K562 (cell line): ENCODE results near the gene POLE2.
A peak's percentile ranks its signal among the peaks of the same experiment; 100 is the strongest.

Experiments
- CTCF ChIP-seq, 3 experiments: IDR thresholded peaks in 2 of 3; conservative IDR thresholded peaks in 1 of 3; 2 replicates each; pipeline ENCODE4 v1.5.1; 2011 to 2012; ENCODE audit warnings: low read length in 3 of 3, mild to moderate bottlenecking in 3 of 3, control low read depth in 2 of 3, improper control_type of control experiment in 1 of 3, inconsistent platforms in 1 of 3, low read depth in 1 of 3, mixed read lengths in 1 of 3, moderate library complexity in 1 of 3; ENCODE audit not compliant: insufficient read depth in 2 of 3
- EZH2 ChIP-seq: IDR thresholded peaks from 2 replicates; pipeline ENCODE4 v1.6.1; 2012; ENCODE audit warnings: low read depth, mild to moderate bottlenecking, inconsistent platforms, low read length, borderline replicate concordance
- KDM1A ChIP-seq, 2 experiments: fragments of 450-650 bp; IDR thresholded peaks; 2 replicates each; pipeline ENCODE4 v1.6.1; 2016; ENCODE audit warnings: mild to moderate bottlenecking in 2 of 2
- MYBL2 ChIP-seq, 2 experiments: fragments of 450-650 bp in 1 of 2; sonication (generic) in 1 of 2; formaldehyde crosslinking in 1 of 2; IDR thresholded peaks; 2 replicates each; pipeline versions ENCODE4 v1.6.1 to v1.8.1; 2017 to 2022; ENCODE audit warnings: borderline replicate concordance in 1 of 2, inconsistent platforms in 1 of 2, low read depth in 1 of 2, mild to moderate bottlenecking in 1 of 2, missing genetic modification reagents in 1 of 2, moderate library complexity in 1 of 2
- MYC ChIP-seq, 2 experiments: fragments of 250-450 bp in 1 of 2; sonication (Bioruptor Pico) in 1 of 2; IDR thresholded peaks; 2 replicates each; pipeline versions ENCODE4 v1.5.1 to v1.6.1; 2012 to 2021; ENCODE audit warnings: low read depth in 2 of 2, borderline replicate concordance in 1 of 2, improper control_type of control experiment in 1 of 2, low read length in 1 of 2, mild to moderate bottlenecking in 1 of 2, moderate library complexity in 1 of 2
- POLR2AphosphoS5 ChIP-seq: IDR thresholded peaks from 2 replicates; pipeline ENCODE4 v1.6.1; 2011; ENCODE audit warnings: mild to moderate bottlenecking, low read depth, low read length, moderate library complexity; ENCODE audit not compliant: control insufficient read depth, insufficient read depth
- PRDM10 ChIP-seq: fragments of 450-650 bp; IDR thresholded peaks from 2 replicates; pipeline ENCODE4 v1.6.1; 2018; ENCODE audit not compliant: partially characterized antibody
- PREB ChIP-seq: sonication (generic); formaldehyde crosslinking; IDR thresholded peaks from 2 replicates; pipeline ENCODE4 v1.8.1; 2023; ENCODE audit warnings: mild to moderate bottlenecking, missing genetic modification reagents
- RBM15 ChIP-seq: fragments of 200-400 bp; formaldehyde crosslinking; IDR thresholded peaks from 2 replicates; pipeline ENCODE4 v1.6.1; 2018; ENCODE audit warnings: mild to moderate bottlenecking, low read length, moderate library complexity; ENCODE audit not compliant: insufficient read depth
- THAP7 ChIP-seq: fragments of 250-450 bp; sonication (Bioruptor Pico); IDR thresholded peaks from 2 replicates; pipeline ENCODE4 v1.5.0; 2021
- ZBED1 ChIP-seq: IDR thresholded peaks from 2 replicates; pipeline ENCODE4 v1.6.1; 2014
- ZNF77 ChIP-seq: fragments of 250-450 bp; sonication (Bioruptor Pico); IDR thresholded peaks from 2 replicates; pipeline ENCODE4 v1.5.0; 2020
- TF ChIP-seq, protein P1 (sequence below), 2 experiments: fragments of 450-650 bp; conservative IDR thresholded peaks; 2 replicates each; pipeline ENCODE4 v1.6.1; 2017; ENCODE audit warnings: mild to moderate bottlenecking in 2 of 2, moderate library complexity in 2 of 2
- TF ChIP-seq, protein P2 (sequence below), 3 experiments: fragments of 200-800 bp in 1 of 3; fragments of 250-450 bp in 1 of 3; fragments of 450-650 bp in 1 of 3; sonication (Bioruptor Pico) in 1 of 3; sonication (Bioruptor generic) in 1 of 3; formaldehyde crosslinking in 1 of 3; IDR thresholded peaks; 2 replicates each; pipeline versions ENCODE4 v1.6.1 to v1.8.0; 2016 to 2022; ENCODE audit warnings: mild to moderate bottlenecking in 2 of 3, missing genetic modification characterization in 2 of 3, missing compliant biosample characterization in 1 of 3, moderate library complexity in 1 of 3

GRCh38 chr14:49688701-49689030 lies 652 bp upstream of the POLE2 start:
- no peak for TF ChIP-seq MYC (IDR thresholded peaks at IDR 0.05; ENCODE audit: low read depth, low read length)
- TF ChIP-seq MYC (CRISPR knock-in tag; IDR thresholded peaks at IDR 0.05; ENCODE audit: borderline replicate concordance, low read depth), result no peak
- TF ChIP-seq RBM15, result no peak
- no peak for TF ChIP-seq PREB
- TF ChIP-seq, protein P1, sequence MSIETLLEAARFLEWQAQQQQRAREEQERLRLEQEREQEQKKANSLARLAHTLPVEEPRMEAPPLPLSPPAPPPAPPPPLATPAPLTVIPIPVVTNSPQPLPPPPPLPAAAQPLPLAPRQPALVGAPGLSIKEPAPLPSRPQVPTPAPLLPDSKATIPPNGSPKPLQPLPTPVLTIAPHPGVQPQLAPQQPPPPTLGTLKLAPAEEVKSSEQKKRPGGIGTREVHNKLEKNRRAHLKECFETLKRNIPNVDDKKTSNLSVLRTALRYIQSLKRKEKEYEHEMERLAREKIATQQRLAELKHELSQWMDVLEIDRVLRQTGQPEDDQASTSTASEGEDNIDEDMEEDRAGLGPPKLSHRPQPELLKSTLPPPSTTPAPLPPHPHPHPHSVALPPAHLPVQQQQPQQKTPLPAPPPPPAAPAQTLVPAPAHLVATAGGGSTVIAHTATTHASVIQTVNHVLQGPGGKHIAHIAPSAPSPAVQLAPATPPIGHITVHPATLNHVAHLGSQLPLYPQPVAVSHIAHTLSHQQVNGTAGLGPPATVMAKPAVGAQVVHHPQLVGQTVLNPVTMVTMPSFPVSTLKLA (conservative IDR thresholded peaks at IDR 0.05), result no peak
- no peak for TF ChIP-seq EZH2
- TF ChIP-seq POLR2AphosphoS5, result no peak
- no peak for TF ChIP-seq PRDM10
- no peak for TF ChIP-seq CTCF (IDR thresholded peaks at IDR 0.05 in 2 of 3, conservative IDR thresholded peaks at IDR 0.05 in 1 of 3; ENCODE audit: insufficient read depth in 2 of 3, low read depth in 1 of 3, low read length in 3 of 3)
- no peak for TF ChIP-seq ZBED1
- no peak for TF ChIP-seq THAP7
- TF ChIP-seq ZNF77 (CRISPR knock-in tag), result no peak
- peak in 1 of 2 experiments; percentile 27; a peak in 1 of 4 replicates for TF ChIP-seq KDM1A (IDR thresholded peaks at IDR 0.05)
- TF ChIP-seq, protein P2, sequence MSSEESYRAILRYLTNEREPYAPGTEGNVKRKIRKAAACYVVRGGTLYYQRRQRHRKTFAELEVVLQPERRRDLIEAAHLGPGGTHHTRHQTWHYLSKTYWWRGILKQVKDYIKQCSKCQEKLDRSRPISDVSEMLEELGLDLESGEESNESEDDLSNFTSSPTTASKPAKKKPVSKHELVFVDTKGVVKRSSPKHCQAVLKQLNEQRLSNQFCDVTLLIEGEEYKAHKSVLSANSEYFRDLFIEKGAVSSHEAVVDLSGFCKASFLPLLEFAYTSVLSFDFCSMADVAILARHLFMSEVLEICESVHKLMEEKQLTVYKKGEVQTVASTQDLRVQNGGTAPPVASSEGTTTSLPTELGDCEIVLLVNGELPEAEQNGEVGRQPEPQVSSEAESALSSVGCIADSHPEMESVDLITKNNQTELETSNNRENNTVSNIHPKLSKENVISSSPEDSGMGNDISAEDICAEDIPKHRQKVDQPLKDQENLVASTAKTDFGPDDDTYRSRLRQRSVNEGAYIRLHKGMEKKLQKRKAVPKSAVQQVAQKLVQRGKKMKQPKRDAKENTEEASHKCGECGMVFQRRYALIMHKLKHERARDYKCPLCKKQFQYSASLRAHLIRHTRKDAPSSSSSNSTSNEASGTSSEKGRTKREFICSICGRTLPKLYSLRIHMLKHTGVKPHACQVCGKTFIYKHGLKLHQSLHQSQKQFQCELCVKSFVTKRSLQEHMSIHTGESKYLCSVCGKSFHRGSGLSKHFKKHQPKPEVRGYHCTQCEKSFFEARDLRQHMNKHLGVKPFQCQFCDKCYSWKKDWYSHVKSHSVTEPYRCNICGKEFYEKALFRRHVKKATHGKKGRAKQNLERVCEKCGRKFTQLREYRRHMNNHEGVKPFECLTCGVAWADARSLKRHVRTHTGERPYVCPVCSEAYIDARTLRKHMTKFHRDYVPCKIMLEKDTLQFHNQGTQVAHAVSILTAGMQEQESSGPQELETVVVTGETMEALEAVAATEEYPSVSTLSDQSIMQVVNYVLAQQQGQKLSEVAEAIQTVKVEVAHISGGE (CRISPR knock-in tag; IDR thresholded peaks at IDR 0.05), result no peak
- TF ChIP-seq MYBL2 (IDR thresholded peaks at IDR 0.05; ENCODE audit: low read depth), result no peak
- no peak for TF ChIP-seq MYBL2 (CRISPR knock-in tag; IDR thresholded peaks at IDR 0.05; ENCODE audit: borderline replicate concordance)
